CD4-positive, alpha-beta T cell treated with Interferon alpha-2 for 1 hour (primary cell): Measurements from ENCODE around the gene IL10.
A peak's percentile ranks its signal among the peaks of the same experiment; 100 is the strongest.

Experiments
- DNase-seq, 2 donors: peaks; one replicate each; pipeline ENCODE4 v3.0.0-alpha.2; 2020 to 2022

Gene IL10

GRCh38 chr1:206772243-206772937, at the start of gene IL10:
IL10 (minus strand) TSS chr1:206772494; CDS start chr1:206772435, 59 bp downstream.
- no peak for DNase-seq

DNA sequence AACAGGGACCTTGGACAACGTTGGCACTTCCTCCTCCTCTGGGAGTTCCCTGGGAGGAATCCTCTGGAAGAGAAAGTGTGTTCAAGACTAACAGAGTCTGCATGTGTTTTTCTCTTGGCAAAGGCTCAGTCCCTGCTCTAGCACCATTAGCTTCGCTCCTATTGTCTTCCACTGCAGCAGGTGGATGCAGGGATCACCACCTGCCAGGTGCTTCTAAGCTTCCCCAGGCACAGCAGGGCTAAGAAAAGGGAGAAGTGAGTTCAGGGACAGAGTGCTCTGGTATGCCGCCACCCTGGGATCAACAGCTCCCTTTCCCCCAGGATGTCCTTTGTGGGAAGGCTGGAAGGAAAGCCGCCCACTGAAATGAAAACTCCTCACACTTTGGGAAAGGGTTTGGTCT, 49.2 kb upstream of the IL10 start:
- DNase-seq, result no peak

GRCh38 chr1:206816390-206817287, 44.3 kb upstream of the IL10 start:
- peak; percentile 33 to 77 for DNase-seq

DNA sequence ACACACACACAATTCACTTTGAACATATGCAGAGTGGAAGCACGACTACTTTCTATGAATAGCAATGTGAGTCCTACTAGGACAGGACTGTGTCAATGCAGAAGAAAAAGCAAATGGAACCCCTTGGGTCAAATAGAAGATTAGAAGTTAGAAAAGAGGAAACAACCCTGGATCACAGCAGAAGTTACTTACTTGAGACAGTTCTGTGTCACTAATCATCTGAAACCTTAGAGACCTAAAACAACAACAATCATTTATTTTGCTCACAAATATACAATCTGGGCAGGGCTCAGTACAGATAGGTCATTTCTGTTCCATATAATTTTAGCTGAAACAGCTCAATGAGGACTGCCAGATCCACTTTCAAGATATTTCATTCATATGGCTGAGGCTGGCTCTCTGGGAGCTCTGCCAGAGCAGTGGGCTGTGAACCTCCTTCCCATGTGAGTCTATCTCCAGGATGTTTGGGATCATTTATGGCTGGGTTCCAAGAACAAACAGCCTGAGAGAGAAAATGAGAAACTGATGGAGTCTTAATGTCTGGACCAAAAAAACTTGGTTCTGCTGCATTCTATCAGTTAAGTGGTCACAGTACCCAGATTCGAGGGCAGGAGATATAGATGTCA, 42.5 kb upstream of the IL10 start:
- DNase-seq, result no peak

DNA sequence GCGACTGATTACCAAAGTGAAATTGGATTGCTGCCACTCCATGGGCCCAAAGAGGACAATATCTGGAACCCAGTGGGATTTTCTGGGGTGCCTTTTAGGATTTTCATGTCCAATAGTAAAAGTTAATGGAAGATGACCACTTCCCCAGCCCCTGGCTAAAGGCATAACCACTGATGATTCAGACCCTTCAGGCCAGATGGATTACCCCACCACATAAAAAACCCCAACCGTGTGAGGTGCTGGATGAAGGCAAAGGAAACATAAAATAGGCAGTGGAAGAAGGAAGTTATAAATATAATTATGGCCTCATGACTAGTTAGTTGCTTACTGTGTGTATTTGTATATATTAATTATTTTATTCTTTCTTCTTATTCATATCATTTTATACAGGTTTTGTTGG, 40.2 kb upstream of the IL10 start:
- no peak for DNase-seq

DNA sequence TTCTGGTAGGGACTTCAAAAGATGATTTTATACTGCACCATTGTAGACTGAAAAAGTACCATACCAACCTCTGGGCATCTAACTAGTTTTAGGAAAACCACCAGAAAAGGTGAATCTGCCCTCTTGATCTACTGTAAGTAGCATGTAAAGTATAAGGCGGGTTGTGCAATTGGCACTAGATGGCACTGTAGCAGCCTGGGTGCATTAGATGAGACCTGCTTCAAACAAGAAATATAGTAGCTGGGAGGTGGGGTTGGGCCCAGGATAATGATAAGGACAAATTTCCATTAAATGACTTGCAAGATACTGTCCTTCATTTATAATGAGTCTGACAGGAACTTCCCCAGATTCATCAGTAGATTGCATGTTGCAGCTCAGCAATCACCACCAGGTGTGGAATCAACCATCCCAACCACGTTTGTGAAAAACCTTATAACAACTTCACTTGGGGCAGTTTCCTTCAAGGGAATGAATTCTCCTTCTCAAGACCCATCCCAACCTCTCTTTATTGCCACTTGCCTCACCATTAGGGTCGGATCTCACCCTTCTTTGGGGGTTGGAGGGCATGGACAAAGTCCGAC, 37.3 kb upstream of the IL10 start:
- DNase-seq, result peak; percentile 43 to 56

DNA sequence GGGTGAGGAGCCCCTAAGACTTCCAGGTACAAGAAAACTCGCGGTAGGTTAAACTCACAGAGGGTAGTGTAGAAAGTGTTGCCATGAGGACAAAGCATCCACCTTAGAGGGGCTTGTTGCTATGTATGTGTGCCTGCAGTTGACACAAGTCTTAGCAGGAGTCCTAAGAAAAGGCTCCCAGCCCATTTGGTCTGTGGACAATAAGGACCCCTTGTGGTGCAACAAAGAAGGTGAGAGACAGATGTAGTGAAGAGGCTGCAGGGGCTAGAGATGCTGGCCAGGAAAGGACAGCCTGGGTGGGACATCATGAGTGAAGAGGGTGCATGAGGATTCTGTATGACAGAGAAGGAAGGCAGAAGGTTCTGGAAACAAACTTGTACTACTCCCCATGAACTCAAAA, 36.3 kb upstream of the IL10 start:
- peak; percentile 55 to 73 for DNase-seq

GRCh38 chr1:206805357-206805756, 33.1 kb upstream of the IL10 start:
- DNase-seq, result no peak

- DNase-seq, result no peak
Observed at GRCh38 chr1:206804156-206804737, 32.0 kb upstream of the IL10 start.

DNA sequence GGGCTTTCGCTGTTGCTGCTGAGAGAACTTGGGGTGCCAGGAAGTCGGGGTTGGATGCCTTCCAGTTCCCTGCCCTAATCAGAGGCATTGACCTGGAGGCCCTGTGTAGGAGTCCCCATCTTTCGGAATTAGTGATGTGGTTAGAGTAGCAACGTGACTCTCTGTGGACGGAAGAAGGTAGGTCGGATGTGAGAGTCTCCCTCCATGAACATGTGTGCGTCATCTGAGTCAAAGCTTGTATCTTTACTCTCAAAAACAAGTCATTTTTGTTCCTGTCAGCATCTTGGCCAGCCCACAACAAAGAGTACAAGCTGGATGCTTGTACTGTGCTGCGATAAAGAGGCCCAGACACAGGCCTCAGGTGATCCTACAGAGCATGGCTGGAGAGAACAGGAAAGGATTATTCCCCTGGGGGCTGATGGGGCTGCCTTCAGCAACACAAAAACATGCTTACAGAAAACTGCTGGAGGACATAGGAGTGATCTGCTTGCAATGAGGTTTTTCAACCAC, 31.0 kb upstream of the IL10 start:
- peak; percentile 84 to 90 for DNase-seq

DNA sequence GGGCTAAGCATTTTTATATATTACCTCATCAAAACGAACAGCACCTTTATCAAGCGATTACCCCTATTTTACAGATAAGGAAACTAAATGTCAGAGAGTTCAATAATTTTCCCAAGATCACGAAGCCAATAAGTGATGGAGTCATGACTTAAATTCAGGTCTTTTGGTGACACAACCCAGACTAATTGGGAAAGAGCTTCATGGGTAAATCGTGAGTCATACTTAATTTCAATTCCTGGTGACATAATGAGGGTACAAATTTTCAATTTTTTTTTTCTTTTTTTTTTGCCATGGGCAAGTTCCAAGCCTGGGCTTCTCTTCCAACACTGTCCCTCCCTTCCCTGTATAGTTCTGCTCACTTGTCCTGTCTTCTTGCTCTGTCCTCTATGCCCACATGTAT, 30.1 kb upstream of the IL10 start:
- DNase-seq, result no peak

- DNase-seq, result no peak
Observed at GRCh38 chr1:206801467-206801866, 29.2 kb upstream of the IL10 start.

DNA sequence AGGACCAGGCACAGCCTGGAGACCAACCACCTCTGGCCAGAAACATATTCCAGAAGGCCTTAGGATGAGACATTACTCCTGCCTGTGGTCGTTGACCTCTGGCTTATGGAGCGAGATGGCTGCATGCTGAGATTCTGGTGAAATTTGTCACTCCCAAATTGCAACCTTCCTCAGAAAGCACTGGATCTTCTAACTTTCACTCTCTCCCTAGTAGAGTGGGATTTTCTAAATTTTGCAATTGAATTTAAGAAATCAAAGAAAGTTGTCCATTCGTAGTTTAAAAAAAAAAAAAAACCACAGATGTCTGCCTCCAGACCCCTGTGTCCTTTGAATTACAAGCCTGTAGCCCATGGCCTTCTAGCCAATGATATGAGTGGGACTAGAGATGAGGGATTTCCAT, 28.6 kb upstream of the IL10 start:
- no peak for DNase-seq

DNA sequence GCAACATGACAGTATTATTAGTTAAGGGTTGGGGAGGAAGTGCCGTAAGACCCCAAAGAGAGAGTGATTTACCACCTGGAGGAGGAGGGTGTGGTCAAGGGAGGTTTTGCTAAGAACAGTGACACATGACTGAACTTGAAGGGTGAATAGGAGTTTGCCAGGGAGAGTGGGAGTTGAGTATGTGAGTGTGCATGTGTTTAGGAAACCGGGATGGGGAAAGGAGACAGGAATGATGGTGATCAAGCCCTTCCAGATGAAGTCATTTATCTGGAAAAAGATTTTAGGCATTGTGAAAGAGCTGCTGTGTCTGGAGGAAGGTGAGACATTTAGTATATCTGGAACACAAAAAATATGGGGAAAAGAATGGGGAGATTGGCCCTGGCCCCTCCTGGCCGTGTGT, 28.1 kb upstream of the IL10 start:
- DNase-seq, result no peak

DNA sequence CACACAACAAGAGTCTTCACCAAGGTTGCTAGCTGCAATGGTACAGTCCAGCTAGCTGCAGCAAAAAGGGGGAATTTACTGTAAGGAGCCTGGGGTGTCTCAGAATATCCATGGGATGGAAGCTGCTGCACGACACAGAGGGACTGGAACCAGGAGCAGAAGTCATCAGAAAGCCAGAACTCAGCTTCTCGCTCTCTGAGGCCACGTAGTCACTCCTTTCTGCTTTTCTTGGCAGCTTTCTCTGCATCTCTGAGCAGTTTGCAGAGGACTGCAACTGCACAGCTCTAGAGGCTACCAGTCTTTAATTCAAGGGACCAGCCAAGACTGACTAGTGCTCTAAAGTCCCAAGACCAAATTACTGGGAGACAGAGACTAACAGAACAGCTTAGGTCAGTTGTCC, 27.0 kb upstream of the IL10 start:
- no peak for DNase-seq

DNA sequence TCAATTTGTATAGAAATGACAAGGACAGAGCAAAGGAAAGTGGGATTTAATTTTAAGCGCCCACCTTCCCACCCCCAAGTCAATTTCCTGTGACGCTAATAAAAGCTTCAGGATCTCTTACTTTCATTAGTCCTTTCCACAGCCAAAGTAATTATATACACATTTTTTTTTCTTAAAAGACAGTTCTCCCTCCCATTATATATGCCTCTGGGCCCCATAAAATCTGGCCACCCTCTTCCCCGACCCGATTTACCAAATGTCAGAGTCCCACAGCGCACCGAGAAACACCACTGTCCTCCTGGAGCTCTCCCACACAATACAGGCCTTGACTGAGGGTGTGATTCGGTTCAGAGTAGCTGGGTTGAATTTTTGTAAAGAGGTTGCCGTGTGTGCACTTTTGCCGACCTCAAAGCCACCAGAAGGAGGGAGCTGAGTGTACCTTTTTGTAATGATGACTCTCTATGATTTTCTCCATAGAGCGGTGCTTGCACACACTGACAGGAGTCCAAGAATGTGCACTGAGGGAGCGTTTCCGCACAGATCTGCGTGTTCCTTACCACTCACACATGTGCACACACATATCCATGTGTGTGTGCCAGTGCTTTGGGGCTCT, 26.2 kb upstream of the IL10 start:
- DNase-seq, result no peak

- DNase-seq, result peak; percentile 21 to 48
Observed at GRCh38 chr1:206797534-206798383, 25.5 kb upstream of the IL10 start.

DNA sequence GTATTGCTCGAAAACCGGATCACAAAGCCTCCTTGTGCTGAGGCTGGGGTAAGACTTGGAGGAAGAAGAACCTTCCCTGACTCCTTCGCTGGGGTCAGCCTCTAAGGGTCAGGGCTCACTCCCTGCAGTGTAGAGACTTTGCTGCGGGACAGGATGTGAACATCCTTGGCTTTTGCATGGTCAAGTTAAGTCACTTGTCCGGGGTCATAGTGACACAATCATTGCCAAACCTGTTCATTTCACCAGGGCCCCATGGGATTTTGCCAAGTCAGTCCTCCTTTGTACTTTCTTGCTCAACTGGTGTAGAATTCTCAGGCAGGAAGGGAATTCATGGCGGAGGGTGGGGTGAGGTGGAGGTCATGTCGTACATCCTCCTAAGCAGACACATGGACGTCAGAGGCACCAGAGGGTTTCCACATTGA, 24.7 kb upstream of the IL10 start:
- no peak for DNase-seq

GRCh38 chr1:206796116-206796515, 23.8 kb upstream of the IL10 start:
- no peak for DNase-seq

- no peak for DNase-seq
Observed at GRCh38 chr1:206794294-206794908, 22.1 kb upstream of the IL10 start.

DNA sequence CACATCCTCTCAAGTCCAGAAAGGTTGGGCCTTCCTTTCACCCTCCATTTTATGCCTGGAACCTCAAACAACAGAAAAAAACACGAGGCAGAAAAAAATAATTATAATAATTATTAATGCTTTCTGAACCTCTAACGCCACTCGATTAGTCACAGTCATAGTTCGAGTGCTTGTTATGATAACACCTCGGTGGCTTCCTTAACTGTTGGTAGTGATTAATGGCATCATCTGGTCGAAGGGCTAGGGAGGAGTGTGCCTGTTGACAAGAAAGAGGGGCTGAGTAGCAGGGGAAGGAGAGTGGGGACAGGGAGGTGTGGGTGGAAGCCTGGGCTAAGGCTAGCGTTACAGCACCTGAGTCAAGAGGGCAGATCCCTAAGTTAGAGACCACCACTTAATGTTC, 21.3 kb upstream of the IL10 start:
- no peak for DNase-seq
